ENCODE measurements around the gene UQCRHL.
A peak's percentile ranks its signal among the peaks of the same experiment; 100 is the strongest.
"Not testable (repeated sequence)": the region's sequence is repeated elsewhere in the genome, so short reads cannot be mapped to it uniquely, and the experiment has no call there.

The UQCRHL gene

DNA sequence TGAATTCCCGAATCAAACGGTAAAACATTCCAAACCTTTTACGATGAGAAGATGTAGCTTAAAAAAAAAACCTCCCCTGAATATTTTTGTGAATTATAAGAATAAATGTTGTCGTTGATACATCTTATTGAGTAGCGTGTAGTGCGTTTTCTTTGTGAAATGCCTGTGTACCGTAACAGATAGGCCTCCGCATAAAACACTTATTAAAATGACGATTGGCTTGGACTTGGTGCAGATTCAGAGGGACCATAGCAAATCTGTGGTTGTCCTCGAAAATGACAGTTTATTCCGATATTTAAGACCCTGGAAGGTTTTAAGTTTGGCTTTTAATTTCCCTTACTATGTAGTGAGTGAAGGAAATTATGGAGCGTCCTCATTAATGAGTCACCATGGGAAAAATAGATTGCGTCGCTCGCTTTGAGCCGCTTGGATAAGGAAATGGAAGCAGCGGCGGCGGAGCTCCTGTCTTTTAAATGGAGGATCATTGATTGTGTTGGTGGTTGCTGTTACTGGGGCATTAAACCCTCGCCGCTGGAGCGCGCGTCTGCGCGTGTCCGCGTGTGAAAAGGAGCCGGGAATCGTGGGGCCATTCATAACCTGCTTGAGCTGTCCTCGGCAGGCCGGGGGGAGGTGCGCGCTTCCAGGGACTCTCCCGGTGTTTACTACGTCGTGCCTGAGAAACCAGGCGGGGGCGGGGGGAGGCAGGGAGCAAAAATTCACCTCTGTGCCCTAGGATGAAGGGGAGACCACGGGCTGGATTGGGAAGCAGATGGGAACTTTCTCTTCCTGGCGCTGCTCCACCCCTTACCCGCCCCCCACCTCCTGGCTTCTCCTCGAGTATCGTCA, 41.7 kb upstream of the UQCRHL start:
- TF ChIP-seq, protein P1, sequence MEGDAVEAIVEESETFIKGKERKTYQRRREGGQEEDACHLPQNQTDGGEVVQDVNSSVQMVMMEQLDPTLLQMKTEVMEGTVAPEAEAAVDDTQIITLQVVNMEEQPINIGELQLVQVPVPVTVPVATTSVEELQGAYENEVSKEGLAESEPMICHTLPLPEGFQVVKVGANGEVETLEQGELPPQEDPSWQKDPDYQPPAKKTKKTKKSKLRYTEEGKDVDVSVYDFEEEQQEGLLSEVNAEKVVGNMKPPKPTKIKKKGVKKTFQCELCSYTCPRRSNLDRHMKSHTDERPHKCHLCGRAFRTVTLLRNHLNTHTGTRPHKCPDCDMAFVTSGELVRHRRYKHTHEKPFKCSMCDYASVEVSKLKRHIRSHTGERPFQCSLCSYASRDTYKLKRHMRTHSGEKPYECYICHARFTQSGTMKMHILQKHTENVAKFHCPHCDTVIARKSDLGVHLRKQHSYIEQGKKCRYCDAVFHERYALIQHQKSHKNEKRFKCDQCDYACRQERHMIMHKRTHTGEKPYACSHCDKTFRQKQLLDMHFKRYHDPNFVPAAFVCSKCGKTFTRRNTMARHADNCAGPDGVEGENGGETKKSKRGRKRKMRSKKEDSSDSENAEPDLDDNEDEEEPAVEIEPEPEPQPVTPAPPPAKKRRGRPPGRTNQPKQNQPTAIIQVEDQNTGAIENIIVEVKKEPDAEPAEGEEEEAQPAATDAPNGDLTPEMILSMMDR (IDR thresholded peaks at IDR 0.05; ENCODE audit: low read depth, low read length) = no peak
- DNase-seq (ENCODE audit: extremely low read depth, low read depth) = peak; percentile 39

DNA sequence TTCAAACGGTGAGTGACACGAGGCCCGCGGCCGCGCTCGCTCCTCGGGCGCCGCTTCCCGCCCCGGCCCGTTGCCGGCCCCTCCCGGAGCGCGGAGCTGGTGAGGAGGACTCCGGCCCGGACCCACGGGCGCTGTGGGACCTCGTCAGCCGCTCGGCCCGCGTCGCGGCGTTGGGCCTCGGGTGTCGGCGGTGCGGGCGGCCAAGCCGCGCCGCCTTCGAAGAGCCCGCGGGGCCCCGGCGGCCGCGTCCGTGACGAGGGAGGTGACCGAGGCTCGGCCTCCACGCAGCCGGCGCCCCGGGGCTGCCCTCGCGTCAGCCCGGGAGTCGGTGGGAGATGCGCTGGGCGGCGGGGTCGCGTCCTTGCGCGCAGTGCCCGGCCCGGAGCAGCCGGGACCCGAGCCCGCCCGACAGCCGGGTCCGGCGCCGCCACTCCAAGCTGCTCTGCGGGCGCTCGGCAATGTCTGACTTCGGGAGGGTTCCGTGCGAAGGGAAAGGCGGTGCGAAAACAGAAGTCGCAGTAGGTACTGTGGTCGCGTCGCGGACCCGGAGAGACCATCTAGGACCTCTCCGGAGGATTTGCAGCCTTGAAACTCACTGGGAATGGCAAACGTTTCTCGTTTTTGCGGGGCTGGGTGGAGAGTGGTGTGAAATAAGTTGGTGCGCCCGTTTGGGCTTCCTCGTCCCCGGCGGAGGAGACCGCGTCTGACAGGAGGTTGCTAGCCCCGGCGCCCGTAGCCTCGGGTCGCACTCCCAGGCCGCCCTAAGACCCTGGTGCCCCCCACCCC, 40.9 kb upstream of the UQCRHL start:
- DNase-seq (ENCODE audit: extremely low read depth, low read depth) = no peak
- TF ChIP-seq, protein P1 (IDR thresholded peaks at IDR 0.05; ENCODE audit: low read depth, low read length) = no peak

DNA sequence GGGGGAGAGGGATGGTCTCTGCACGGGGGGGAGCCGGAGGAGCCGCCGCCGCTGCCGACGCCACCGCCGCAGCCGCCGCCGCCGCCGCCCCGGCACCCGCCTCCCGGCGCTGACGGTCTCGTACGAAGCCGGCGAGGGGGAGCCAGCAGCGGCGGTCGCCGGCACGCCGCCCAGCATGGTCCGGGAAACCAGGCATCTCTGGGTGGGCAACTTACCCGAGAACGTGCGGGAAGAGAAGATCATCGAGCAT, 40.4 kb upstream of the UQCRHL start:
- TF ChIP-seq, protein P1 (IDR thresholded peaks at IDR 0.05; ENCODE audit: low read depth, low read length) = no peak
- no peak for DNase-seq (ENCODE audit: extremely low read depth, low read depth)

DNA sequence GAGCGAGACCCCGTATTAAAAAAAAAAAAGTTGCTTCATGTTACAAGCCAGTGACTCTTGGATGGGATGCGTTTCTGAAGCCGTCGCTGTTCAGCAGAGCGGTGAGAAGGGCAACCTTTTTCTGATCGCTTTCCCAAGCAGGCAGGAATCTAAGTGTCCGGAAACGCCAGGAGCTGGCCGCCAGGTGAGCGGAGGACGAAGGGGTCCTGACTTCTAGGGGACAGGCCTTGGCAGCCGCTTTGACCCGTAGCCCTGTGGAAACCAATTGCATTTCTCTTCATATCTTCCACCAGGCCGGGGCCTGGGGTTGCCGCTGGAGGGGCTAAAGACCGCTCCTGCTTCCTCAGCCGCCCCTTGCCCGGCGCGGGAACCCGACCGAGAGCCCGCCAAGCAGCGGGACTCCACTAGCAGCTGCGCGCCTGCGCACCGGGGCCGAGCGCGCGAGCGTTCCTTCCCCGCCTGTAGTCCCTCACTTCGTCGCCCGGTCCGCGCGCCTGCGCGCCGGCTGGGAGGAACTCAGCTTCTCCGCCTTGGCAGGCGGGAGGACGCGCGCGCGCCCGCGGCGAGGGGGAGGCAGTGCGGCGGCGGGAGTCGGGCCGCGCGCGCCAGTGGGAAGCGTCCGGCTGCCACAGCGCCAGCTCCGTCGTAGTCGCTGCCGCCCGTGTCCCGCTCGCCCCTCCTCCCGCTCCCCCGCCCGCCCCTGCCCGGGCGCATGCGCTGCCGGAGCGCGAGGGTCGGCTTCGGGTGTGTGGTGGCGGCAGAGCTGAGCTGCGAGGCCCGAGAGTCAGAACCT, 39.8 kb upstream of the UQCRHL start, which contains the start of gene SPEN:
TSS of gene SPEN (plus strand) at position 608 of the 793 bp plus-strand sequence. CDS start 361 bp downstream, outside the sequence.
- peak; percentile 94 for DNase-seq (ENCODE audit: extremely low read depth, low read depth)
- TF ChIP-seq, protein P1 (IDR thresholded peaks at IDR 0.05; ENCODE audit: low read depth, low read length) = no peak; the same call in 1 of the 2 replicates

DNA sequence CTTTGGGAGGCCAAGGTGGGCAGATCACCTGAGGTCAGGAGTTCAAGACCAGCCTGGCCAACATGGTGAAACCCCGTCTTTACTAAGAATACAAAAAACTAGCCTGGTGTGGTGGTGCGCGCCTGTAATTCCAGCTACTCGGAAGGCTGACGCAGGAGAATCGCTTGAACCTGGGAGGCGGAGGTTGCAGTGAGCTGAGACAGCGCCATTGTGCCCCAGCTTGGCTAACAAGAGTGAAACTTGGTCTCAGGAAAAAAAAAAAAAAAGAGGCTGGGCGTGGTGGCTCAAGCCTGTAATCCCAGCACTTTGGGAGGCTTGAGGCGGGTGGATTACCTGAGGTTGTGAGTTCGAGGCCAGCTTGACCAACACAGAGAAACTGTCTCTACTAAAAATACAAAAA, 38.6 kb upstream of the UQCRHL start:
- DNase-seq (ENCODE audit: extremely low read depth, low read depth) = not testable (repeated sequence)

DNA sequence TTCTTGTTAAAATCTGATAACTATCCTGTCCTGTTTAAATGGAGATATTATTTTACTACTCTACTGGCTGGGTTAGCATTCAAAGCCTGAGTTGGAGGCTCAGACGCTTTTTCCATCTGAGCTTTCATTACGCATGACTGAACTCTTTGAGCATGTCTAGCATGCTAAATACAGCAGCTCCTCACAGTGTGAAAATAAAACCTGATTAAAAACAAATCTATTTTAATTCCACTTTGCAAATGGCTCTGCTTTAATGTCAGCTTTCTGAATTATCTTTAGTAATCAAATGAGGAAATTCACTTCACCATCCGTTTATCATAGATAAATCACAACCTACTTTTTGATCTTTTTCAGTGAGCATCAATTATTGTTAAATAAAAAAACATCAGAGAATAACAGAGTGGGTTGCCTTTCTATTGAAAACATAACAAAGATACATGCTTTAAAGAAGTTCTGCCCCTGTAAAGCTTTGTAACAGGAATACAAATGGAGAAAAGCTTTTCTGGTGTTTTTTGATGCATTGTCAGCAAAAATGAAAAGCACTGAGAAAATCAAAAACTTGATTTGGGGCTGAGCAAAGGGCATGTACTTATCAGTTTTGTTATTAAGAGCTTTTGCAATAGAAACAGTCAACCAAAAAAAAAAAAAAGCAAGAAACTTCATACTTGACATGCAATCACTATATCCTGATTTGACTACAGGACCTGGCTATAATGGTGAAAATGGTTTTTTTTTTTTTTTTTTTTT, 36.5 kb upstream of the UQCRHL start:
- DNase-seq (ENCODE audit: extremely low read depth, low read depth) = no peak
- TF ChIP-seq, protein P1 (IDR thresholded peaks at IDR 0.05; ENCODE audit: low read depth, low read length) = no peak

DNA sequence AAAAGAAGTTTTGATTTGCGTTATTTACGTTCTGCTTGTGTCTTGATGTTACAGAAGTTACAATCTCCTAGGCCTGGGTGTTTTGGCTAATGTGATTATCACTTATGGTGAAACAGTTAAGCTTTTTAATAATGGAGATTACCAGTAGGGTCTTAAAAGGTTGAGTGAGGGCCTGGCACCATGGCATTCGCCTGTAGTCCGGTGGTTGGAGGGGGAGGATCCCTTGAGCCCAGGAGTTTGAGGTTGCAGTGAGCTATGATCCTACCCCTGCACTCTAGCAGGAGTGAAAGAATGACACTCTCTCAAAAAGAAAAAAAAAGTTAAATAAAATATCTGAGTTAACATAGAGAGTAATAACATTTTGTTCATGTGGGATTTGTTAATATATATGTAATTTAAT, 31.3 kb upstream of the UQCRHL start:
- TF ChIP-seq, protein P1 (IDR thresholded peaks at IDR 0.05; ENCODE audit: low read depth, low read length) = no peak
- no peak for DNase-seq (ENCODE audit: extremely low read depth, low read depth)

Data from AG09319 (cell line).